Hepatocyte (in vitro differentiated cells): ENCODE results near the gene SMLR1. TPM values are rescaled to one million over a fixed set of nuclear protein-coding genes. Genes with fewer than 3 reads are reported as not detected.

Experiments used
- DNase-seq: peaks from one replicate; pipeline ENCODE4 v3.0.0-alpha.2; 2016; ENCODE audit warnings: low spot score
- H2AFZ ChIP-seq: fragments of 200-600 bp; sonication (generic); 2 replicates; pipeline ENCODE4 v1.6.0; 2016; ENCODE audit warnings: antibody characterized with exemption, mild to moderate bottlenecking
- H3K27ac ChIP-seq: fragments of 200-600 bp; sonication (generic); 2 replicates; pipeline ENCODE4 v1.5.1; 2016; ENCODE audit warnings: mild to moderate bottlenecking
- H3K27me3 ChIP-seq: fragments of 200-600 bp; sonication (generic); 2 replicates; pipeline ENCODE4 v1.6.1; 2016
- H3K36me3 ChIP-seq: fragments of 200-600 bp; sonication (generic); replicated peaks from 2 replicates; pipeline ENCODE4 v1.5.1; 2016; ENCODE audit warnings: low read depth; ENCODE audit not compliant: insufficient read depth
- H3K4me1 ChIP-seq: fragments of 200-600 bp; sonication (generic); 2 replicates; pipeline ENCODE4 v1.5.1; 2016; ENCODE audit warnings: mild to moderate bottlenecking, moderate library complexity; ENCODE audit not compliant: insufficient read depth
- H3K4me2 ChIP-seq: fragments of 200-600 bp; sonication (generic); 2 replicates; pipeline ENCODE4 v1.6.0; 2016
- H3K4me3 ChIP-seq: fragments of 200-600 bp; sonication (generic); 2 replicates; pipeline ENCODE4 v1.5.1; 2016; ENCODE audit warnings: mild to moderate bottlenecking
- H3K79me2 ChIP-seq: fragments of 200-600 bp; sonication (generic); 2 replicates; pipeline ENCODE4 v1.6.0; 2017; ENCODE audit warnings: mild to moderate bottlenecking
- H3K9me2 ChIP-seq: fragments of 200-600 bp; sonication (generic); replicated peaks from 2 replicates; pipeline ENCODE4 v1.6.0; 2017; ENCODE audit warnings: mild to moderate bottlenecking; ENCODE audit not compliant: insufficient read depth
- H3K9me3 ChIP-seq: fragments of 200-600 bp; sonication (generic); 2 replicates; pipeline ENCODE4 v1.5.1; 2016; ENCODE audit warnings: low read depth, mild to moderate bottlenecking
- H4K20me1 ChIP-seq: fragments of 200-600 bp; sonication (generic); 2 replicates; pipeline ENCODE4 v1.6.0; 2016; ENCODE audit warnings: mild to moderate bottlenecking; ENCODE audit not compliant: insufficient read depth, poor library complexity, severe bottlenecking
- EZH2 ChIP-seq: fragments of 200-600 bp; sonication (generic); IDR thresholded peaks from 2 replicates; pipeline ENCODE4 v1.6.1; 2016; ENCODE audit warnings: antibody characterized with exemption, mild to moderate bottlenecking, borderline replicate concordance
- EZH2phosphoT487 ChIP-seq: fragments of 200-600 bp; sonication (generic); IDR thresholded peaks from one replicate; pipeline ENCODE4 v1.6.1; 2018; ENCODE audit warnings: antibody characterized with exemption, mild to moderate bottlenecking, low read depth, moderate library complexity; ENCODE audit not compliant: unreplicated experiment, severe bottlenecking
- WGBS: methylation state at CpG from one replicate; pipeline ENCODE4 v1.1.6; 2016; ENCODE audit warnings: low lambda C conversion rate; ENCODE audit errors: missing lambda C conversion rate; 5-methylcytosine and 5-hydroxymethylcytosine counted together
- polyA plus RNA-seq: library from polyadenylated mRNA; unstranded; fragments of >200 nt; fragmentation: Nextera tagmentation; extraction: Ambion mirVana; gene quantifications from 2 replicates; pipeline ENCODE4 v1.2.1, GENCODE V29; 2016
- total RNA-seq: library from RNA; depleted of rRNA; stranded (reverse); fragments of >200 nt; gene quantifications from 2 replicates; pipeline ENCODE4 v1.2.3, GENCODE V29; 2014
- TF ChIP-seq, protein P1 (sequence below): fragments of 200-600 bp; sonication (generic); IDR thresholded peaks from 2 replicates; pipeline ENCODE4 v1.5.1; 2016; ENCODE audit warnings: antibody characterized with exemption, mild to moderate bottlenecking; ENCODE audit not compliant: poor library complexity

The SMLR1 gene
- total and polyA plus RNA-seq, 2 experiments from 2014 or later, result 28.9 to 31.0 TPM

DNA sequence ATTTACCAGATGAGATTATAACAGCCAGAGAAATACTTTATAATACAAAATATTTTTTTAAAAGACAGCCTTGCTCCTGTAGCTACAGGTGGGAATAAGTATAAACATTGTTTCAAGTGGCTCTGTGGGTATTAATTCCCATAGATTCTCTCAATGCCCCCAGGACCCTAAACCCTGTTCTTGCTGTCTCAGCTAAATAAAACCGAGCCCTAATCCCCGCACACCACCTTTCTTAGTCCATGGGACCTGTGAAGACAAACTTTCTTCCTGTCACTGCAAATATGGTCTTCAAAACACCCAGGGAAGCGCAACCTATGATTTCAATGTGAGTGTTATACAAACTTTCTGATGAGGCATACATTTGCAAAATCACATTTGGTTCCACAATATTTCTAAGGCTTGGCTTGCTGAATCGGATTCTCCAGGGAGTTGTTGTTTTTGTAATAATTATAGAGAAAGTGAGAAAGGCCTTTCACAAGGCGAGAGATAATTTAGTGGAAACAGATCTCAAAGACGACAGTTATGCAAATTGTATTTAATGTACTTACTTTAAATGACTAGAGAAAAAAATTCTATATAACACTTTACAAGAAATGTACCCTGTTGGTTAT lies 11.1 kb downstream of the SMLR1 start:
- no peak for DNase-seq

DNA sequence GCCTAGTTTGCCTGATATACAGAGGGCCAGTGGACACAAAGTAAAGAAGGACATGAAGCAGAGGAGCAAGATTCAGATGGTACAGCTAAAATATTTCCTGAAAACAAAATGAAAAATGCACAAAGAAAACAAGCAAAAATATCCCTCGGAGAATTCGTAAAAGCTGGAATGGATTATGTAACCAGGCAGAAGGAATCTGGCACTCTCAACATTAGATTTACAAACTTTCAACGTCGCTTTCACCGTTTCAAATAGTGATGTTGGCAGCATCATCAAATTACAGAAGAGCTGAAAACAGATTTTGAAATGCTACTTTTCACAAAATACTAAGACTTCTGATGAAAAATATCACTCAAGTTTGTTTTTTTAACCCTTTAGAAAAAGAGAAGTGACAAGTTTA lies 11.7 kb downstream of the SMLR1 start:
- Histone ChIP-seq H3K27me3 (no peaks in the 10 kb centered on the region), H3K4me1 (no peaks in the 10 kb centered on the region), H3K9me3 (no peaks in the 10 kb centered on the region), H2AFZ (no peak overlapping the region), H3K27ac (no peak overlapping the region), H4K20me1 (no peaks in the 10 kb centered on the region), H3K79me2 (no peaks in the 10 kb centered on the region), H3K36me3 (no peaks in the 10 kb centered on the region), H3K9me2 (no peaks in the 10 kb centered on the region), H3K4me2 (no peak overlapping the region), H3K4me3 (no peak overlapping the region)
- TF ChIP-seq EZH2 (no peak), EZH2phosphoT487 (no peak)
- TF ChIP-seq, protein P1, sequence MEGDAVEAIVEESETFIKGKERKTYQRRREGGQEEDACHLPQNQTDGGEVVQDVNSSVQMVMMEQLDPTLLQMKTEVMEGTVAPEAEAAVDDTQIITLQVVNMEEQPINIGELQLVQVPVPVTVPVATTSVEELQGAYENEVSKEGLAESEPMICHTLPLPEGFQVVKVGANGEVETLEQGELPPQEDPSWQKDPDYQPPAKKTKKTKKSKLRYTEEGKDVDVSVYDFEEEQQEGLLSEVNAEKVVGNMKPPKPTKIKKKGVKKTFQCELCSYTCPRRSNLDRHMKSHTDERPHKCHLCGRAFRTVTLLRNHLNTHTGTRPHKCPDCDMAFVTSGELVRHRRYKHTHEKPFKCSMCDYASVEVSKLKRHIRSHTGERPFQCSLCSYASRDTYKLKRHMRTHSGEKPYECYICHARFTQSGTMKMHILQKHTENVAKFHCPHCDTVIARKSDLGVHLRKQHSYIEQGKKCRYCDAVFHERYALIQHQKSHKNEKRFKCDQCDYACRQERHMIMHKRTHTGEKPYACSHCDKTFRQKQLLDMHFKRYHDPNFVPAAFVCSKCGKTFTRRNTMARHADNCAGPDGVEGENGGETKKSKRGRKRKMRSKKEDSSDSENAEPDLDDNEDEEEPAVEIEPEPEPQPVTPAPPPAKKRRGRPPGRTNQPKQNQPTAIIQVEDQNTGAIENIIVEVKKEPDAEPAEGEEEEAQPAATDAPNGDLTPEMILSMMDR, result no peak
- 62% methylated on average over 5 of the region's 5 CpGs for WGBS
- DNase-seq, result no peak

More for the DNA sequence above, 11.1 kb downstream of the SMLR1 start:
- Histone ChIP-seq H3K4me1 (no peaks in the 10 kb centered on the region), H3K4me2 (no peak overlapping the region), H2AFZ (no peak overlapping the region), H3K79me2 (no peaks in the 10 kb centered on the region), H3K9me3 (no peaks in the 10 kb centered on the region), H3K27ac (no peak overlapping the region), H3K4me3 (no peak overlapping the region), H3K9me2 (no peaks in the 10 kb centered on the region), H3K27me3 (no peaks in the 10 kb centered on the region), H3K36me3 (no peaks in the 10 kb centered on the region), H4K20me1 (no peaks in the 10 kb centered on the region)
- TF ChIP-seq, protein P1, result no peak
- TF ChIP-seq EZH2phosphoT487 (no peak), EZH2 (no peak)
- 92% methylated on average over 6 of the region's 6 CpGs for WGBS

DNA sequence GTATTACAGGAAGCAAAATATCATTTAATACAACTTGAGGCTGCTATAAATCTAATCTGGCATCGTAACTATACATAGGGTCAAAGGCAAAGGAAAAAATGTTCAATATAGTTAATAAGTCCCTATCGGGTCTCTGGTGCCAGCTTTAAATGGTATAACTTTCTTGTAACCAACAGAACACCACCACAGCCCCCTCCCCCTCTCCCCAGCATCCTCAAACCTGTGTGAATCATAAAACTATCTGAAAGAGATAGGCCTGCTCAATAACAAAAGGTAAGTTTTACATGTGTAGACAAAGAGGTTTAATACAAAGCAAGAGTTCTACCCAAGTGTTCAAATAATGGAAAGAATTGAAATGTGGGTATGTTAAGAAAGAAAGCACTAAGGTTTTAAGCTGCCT lies 12.2 kb downstream of the SMLR1 start:
- WGBS, result 85% methylated on average over 2 of the region's 2 CpGs
- TF ChIP-seq EZH2 (no peak), EZH2phosphoT487 (no peak)
- TF ChIP-seq, protein P1, result no peak

More for the DNA sequence above, 12.2 kb downstream of the SMLR1 start:
- no peaks in the 10 kb centered on the region for H3K9me2 ChIP-seq
- DNase-seq, result no peak
- no peak overlapping the region for H3K4me3 ChIP-seq
- no peaks in the 10 kb centered on the region for H3K27me3 ChIP-seq
- no peaks in the 10 kb centered on the region for H3K79me2 ChIP-seq
- no peak overlapping the region for H2AFZ ChIP-seq
- no peaks in the 10 kb centered on the region for H3K4me1 ChIP-seq
- H3K27ac ChIP-seq, result no peak overlapping the region
- no peaks in the 10 kb centered on the region for H3K9me3 ChIP-seq
- no peak overlapping the region for H3K4me2 ChIP-seq
- no peaks in the 10 kb centered on the region for H3K36me3 ChIP-seq
- H4K20me1 ChIP-seq, result no peaks in the 10 kb centered on the region
